ENCODE measurements around the gene MS4A14. TPM values are rescaled to one million over a fixed set of nuclear protein-coding genes. Genes with fewer than 3 reads are reported as not detected.

MS4A14 gene
- total RNA-seq, 1 experiment from 2014 or later = not detected

GRCh38 chr11:60349990-60350389 is 46.3 kb upstream of the MS4A14 start (continued):
- TF ChIP-seq SRF (IDR thresholded peaks at IDR 0.05; ENCODE audit: low read depth) (no peak), EGR1 (IDR thresholded peaks at IDR 0.05; ENCODE audit: low read depth) (no peak), ZBTB33 (IDR thresholded peaks at IDR 0.05; ENCODE audit: extremely low read depth, insufficient replicate concordance, low read length) (no peak), POLR2AphosphoS5 (IDR thresholded peaks at IDR 0.05; ENCODE audit: low read depth, low read length) (no peak), ATF3 (IDR thresholded peaks at IDR 0.05) (no peak)

- intact Hi-C loops (cut with micrococcal nuclease) = no loop called here
- TF ChIP-seq POLR2A (IDR thresholded peaks at IDR 0.05; ENCODE audit: borderline replicate concordance, extremely low read depth, insufficient read depth, insufficient read length) (no peak), EGR1 (IDR thresholded peaks at IDR 0.05; ENCODE audit: low read depth) (no peak), FOSL1 (IDR thresholded peaks at IDR 0.05; ENCODE audit: low read depth) (no peak), ZNF274 (IDR thresholded peaks at IDR 0.05; ENCODE audit: low read depth, low read length) (no peak), REST (IDR thresholded peaks at IDR 0.05; ENCODE audit: low read depth) (no peak)
- H3K4me3 ChIP-seq (replicated peaks in 1 of 2; ENCODE audit: low read depth in 1 of 2, low read length in 2 of 2) = no peak overlapping the region
- ChIA-PET RAD21 (ENCODE audit: low non-redundant PET in 1 of 2, low total read pairs in 2 of 2, uncharacterized antibody in 2 of 2, unreplicated experiment in 2 of 2) (no interaction called here), CTCF (no interaction called here), POLR2A (no interaction called here)
- H3K79me2 ChIP-seq (ENCODE audit: insufficient read depth, low read length) = no peaks in the 10 kb centered on the region
- H3K4me2 ChIP-seq (ENCODE audit: low read length) = no peak overlapping the region
- no peak overlapping the region for H2AFZ ChIP-seq (ENCODE audit: low read depth, low read length, poor library complexity, severe bottlenecking)
- no peak overlapping the region for H3K9ac ChIP-seq (ENCODE audit: low read length)
- no peaks in the 10 kb centered on the region for H3K4me1 ChIP-seq (ENCODE audit: control insufficient read depth in 1 of 2, insufficient read depth in 2 of 2, low read length in 2 of 2)
- H3K27ac ChIP-seq (ENCODE audit: low read depth, low read length) = no peak overlapping the region
- peaks cover 0 to 5% of the 10 kb centered on the region in 2 experiments; a peak in 1 of 4 replicates for H3K9me3 ChIP-seq (ENCODE audit: control insufficient read depth in 1 of 2, insufficient read depth in 1 of 2, low read depth in 1 of 2, low read length in 2 of 2)
- H4K20me1 ChIP-seq (ENCODE audit: insufficient read depth) = no peaks in the 10 kb centered on the region
- DNase-seq (ENCODE audit: low read depth, low spot score) (no peak), ATAC-seq (no peak)
- no peaks in the 10 kb centered on the region for H3K36me3 ChIP-seq (ENCODE audit: control insufficient read depth in 1 of 2, insufficient read depth in 2 of 2, low read length in 2 of 2)
- H3K9me2 ChIP-seq (ENCODE audit: insufficient read depth) = no peaks in the 10 kb centered on the region
- no peaks in the 10 kb centered on the region for H3K27me3 ChIP-seq (ENCODE audit: insufficient read depth, low read length)
- no TSS peak for BruUV-seq (replicated peaks)
Measured at GRCh38 chr11:60357771-60358170, 38.5 kb upstream of the MS4A14 start.
